Gastrocnemius medialis (tissue), 4 donors: ENCODE data around the gene VEZF1.

Experiments
- CTCF ChIP-seq, 5 experiments: fragments of 450-650 bp in 3 of 5; fragments of 200-600 bp in 2 of 5; sonication (generic) in 2 of 5; IDR thresholded peaks in 4 of 5; conservative IDR thresholded peaks in 1 of 5; 1 replicate in 4 of 5; 2 replicates in 1 of 5; pipeline ENCODE4 v1.5.1; 2016 to 2019; ENCODE audit warnings: antibody characterized with exemption in 5 of 5, mild to moderate bottlenecking in 3 of 5, moderate library complexity in 3 of 5
- POLR2A ChIP-seq, 2 donors: fragments of 450-650 bp; IDR thresholded peaks; one replicate each; pipeline ENCODE4 v1.6.1; 2017; ENCODE audit warnings: antibody characterized with exemption in 2 of 2, mild to moderate bottlenecking in 2 of 2, moderate library complexity in 2 of 2

DNA sequence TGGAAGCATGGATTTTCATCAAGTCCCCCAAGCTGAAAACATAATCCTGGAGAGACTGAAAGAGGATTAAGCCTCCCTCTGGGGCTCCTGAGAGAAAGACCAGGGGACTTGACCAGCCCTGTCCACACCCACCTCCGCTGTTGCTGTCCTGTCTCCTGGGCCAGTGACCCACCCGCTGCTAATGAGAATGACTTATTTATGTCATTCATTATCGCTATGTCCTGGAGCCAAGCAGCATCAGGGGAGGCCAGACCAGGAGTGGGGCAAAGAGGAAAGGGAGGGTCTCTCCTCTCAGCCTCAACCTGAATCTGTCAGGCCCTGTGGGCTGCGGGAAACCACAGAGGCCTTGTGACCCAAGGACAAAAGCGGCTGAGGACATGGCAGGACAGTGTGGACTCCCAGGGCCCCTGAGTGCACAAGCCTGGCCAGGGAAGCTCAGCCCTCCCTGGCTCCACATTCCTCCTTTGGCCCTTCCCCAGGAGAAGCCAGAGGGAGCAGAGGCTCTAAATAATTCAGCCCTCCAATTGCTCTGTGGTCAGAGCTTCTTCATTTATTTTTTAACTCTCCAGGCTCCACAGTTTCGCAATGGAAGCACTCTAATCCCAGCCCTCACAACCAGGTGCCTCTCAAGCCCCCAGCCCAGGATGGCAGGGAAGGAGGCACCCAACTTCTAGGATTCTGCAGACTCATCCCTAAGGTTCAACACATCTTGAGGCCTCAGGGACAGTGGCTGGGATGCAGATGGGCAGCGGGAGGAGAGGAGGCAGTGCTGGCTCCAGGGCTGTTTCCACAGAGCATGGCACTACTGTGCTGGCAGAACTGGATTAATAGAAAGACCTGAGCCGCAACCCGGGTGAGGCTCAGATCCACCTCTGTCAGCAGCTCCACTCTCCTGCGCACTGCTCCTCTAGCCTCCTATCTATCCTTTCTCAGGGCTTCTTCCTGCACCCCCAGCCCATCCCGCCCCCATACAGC lies 51.9 kb downstream of the VEZF1 start:
- TF ChIP-seq CTCF (IDR thresholded peaks at IDR 0.05 in 4 of 5, conservative IDR thresholded peaks at IDR 0.05 in 1 of 5): no peak
- no peak for TF ChIP-seq POLR2A (IDR thresholded peaks at IDR 0.05)
